Left lung (tissue), 10 donors: ENCODE measurements around the gene PAX8. TPM values are rescaled to one million over a fixed set of nuclear protein-coding genes. Genes with fewer than 3 reads are reported as not detected.

ENCODE experiments used
- ATAC-seq: fragments of 200-7000 bp; cut with Tn5 transposase; one replicate; pipeline ENCODE4 v1.9.1; 2020; ENCODE audit warnings: moderate library complexity
- DNase-seq, 4 donors: peaks; one replicate each; pipeline ENCODE4 v3.0.0-alpha.2; 2013 to 2020
- H3K27ac ChIP-seq, 2 donors: fragments of 200-600 bp; sonication (generic) in 1 of 2; one replicate each; pipeline versions ENCODE4 v1.5.0 to v1.8.0; 2020 to 2021
- H3K27me3 ChIP-seq, 2 donors: fragments of 200-600 bp; sonication (generic) in 1 of 2; one replicate each; pipeline versions ENCODE4 v1.5.0 to v1.8.0; 2020 to 2021
- H3K36me3 ChIP-seq, 2 donors: fragments of 200-600 bp; sonication (generic) in 1 of 2; one replicate each; pipeline versions ENCODE4 v1.5.0 to v1.8.0; 2020 to 2021
- H3K4me1 ChIP-seq, 2 donors: fragments of 200-600 bp; one replicate each; pipeline ENCODE4 v1.8.0; 2021
- H3K4me3 ChIP-seq, 2 donors: fragments of 200-600 bp; sonication (generic) in 1 of 2; one replicate each; pipeline versions ENCODE4 v1.5.0 to v1.8.0; 2020 to 2021; ENCODE audit warnings: mild to moderate bottlenecking in 1 of 2
- H3K9me3 ChIP-seq, 2 donors: fragments of 200-600 bp; sonication (generic) in 1 of 2; one replicate each; pipeline versions ENCODE4 v1.5.0 to v1.8.0; 2020 to 2021
- CTCF ChIP-seq, 2 donors: fragments of 200-600 bp; sonication (generic) in 1 of 2; IDR thresholded peaks; one replicate each; pipeline versions ENCODE4 v1.5.0 to v1.8.0; 2021; ENCODE audit warnings: antibody characterized with exemption in 2 of 2
- intact Hi-C, 2 donors: fragments of 100-400 bp; cut with DNase I; formaldehyde crosslinking; loops; one replicate each; pipeline versions ENCODE4 v1.11.2 to v1.14.2; 2022
- polyA plus RNA-seq, 6 donors: library from polyadenylated mRNA; unstranded; fragments of 120-200 nt; gene quantifications; one replicate each; pipeline ENCODE4 v1.2.1, GENCODE V29; 2013; ENCODE audit not compliant: insufficient read length in 6 of 6
- total RNA-seq, 2 donors: library from RNA; stranded (reverse); fragmentation: NEBNext Ultra II Directional; extraction: Animal tissue kit (Norgen Biotek cat#: 25700); gene quantifications; one replicate each; pipeline ENCODE4 v1.2.1, GENCODE V29; 2021
- donor health status: DM: no; HTN: yes; CAD: no.
- donor health status: DM: no; HTN: no; CAD: no.

The PAX8 gene
- total and polyA plus RNA-seq, 8 donors, result 2.6 to 16.8 (median 6.4) TPM

GRCh38 chr2:113213061-113213930 is 65.4 kb downstream of the PAX8 start:
- no peaks in the 10 kb centered on the region for H3K36me3 ChIP-seq
- peaks cover 9 to 37% of the 10 kb centered on the region in 2 donors for H3K4me1 ChIP-seq
- DNase-seq (no peak), ATAC-seq (no peak)
- H3K27ac ChIP-seq, result peak overlapping the region in 1 of 2 donors; percentile 60
- no peak overlapping the region for H3K4me3 ChIP-seq
- TF ChIP-seq CTCF (IDR thresholded peaks at IDR 0.05), result no peak
- no peaks in the 10 kb centered on the region for H3K9me3 ChIP-seq
- no peaks in the 10 kb centered on the region for H3K27me3 ChIP-seq
- intact Hi-C loops, result no loop called here

- Histone ChIP-seq H3K4me3 (no peak overlapping the region), H3K36me3 (no peaks in the 10 kb centered on the region), H3K27me3 (no peaks in the 10 kb centered on the region), H3K27ac (peak overlapping the region in 1 of 2 donors; percentile 60), H3K9me3 (no peaks in the 10 kb centered on the region), H3K4me1 (peaks cover 9 to 29% of the 10 kb centered on the region in 2 donors)
- intact Hi-C loops, result no loop called here
- DNase-seq (peak in 2 of 4 donors; percentile 48 to 51), ATAC-seq (peak; percentile 57)
- TF ChIP-seq CTCF (IDR thresholded peaks at IDR 0.05), result no peak
These were observed 66.3 kb downstream of the PAX8 start for GRCh38 chr2:113212245-113213060.

GRCh38 chr2:113211226-113212105 is 67.3 kb downstream of the PAX8 start:
- no peaks in the 10 kb centered on the region for H3K36me3 ChIP-seq
- intact Hi-C loops, result no loop called here
- peak; percentile 43 for ATAC-seq
- no peak overlapping the region for H3K4me3 ChIP-seq
- no peak for TF ChIP-seq CTCF (IDR thresholded peaks at IDR 0.05)
- H3K27me3 ChIP-seq, result no peaks in the 10 kb centered on the region
- peaks cover 9 to 23% of the 10 kb centered on the region in 2 donors for H3K4me1 ChIP-seq
- no peak for DNase-seq
- H3K9me3 ChIP-seq, result no peaks in the 10 kb centered on the region
- H3K27ac ChIP-seq, result peak overlapping the region in 1 of 2 donors; percentile 60

GRCh38 chr2:113209646-113210171 is 69.0 kb downstream of the PAX8 start:
- no peak for DNase-seq
- H3K36me3 ChIP-seq, result no peaks in the 10 kb centered on the region
- intact Hi-C loops, result no loop called here

More at GRCh38 chr2:113209646-113210171, 69.0 kb downstream of the PAX8 start:
- ATAC-seq, result no peak
- Histone ChIP-seq H3K27ac (no peak overlapping the region), H3K4me3 (no peak overlapping the region), H3K9me3 (no peaks in the 10 kb centered on the region), H3K4me1 (peaks cover 9 to 23% of the 10 kb centered on the region in 2 donors), H3K27me3 (no peaks in the 10 kb centered on the region)
- TF ChIP-seq CTCF (IDR thresholded peaks at IDR 0.05), result no peak
